ENCODE results near the gene ZNF891.

Gene ZNF891

DNA sequence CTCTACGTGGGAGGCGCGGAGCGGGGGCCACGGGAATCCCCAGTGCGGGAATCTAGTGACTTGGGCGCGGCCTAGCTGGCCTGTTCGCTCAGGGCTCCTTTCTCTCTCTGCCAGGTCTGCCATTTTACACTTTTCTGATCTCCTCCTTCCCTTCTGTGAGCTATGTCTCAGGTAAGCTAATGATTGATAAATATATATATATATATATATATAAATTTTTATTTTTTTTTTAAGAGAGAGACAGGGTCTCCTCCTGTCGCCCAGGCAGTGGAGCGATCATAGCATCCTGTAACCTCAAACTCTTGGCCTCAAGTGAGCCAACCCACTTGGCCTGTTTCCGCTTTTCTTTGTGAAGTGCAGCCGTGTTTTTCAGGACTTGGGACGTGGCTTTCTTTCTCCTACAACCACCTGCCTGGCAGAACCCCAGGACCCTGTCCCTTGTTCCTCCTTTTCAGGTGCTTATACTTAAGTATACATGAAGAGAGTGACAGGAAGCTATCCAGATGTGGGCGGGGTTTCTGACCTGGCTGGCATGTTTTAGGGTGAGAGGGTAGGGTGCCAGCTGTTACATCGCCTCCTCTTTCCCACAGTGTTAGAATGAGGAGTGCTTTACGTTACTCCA is 48.8 kb downstream of the ZNF891 start:
- TF ChIP-seq, protein P1, sequence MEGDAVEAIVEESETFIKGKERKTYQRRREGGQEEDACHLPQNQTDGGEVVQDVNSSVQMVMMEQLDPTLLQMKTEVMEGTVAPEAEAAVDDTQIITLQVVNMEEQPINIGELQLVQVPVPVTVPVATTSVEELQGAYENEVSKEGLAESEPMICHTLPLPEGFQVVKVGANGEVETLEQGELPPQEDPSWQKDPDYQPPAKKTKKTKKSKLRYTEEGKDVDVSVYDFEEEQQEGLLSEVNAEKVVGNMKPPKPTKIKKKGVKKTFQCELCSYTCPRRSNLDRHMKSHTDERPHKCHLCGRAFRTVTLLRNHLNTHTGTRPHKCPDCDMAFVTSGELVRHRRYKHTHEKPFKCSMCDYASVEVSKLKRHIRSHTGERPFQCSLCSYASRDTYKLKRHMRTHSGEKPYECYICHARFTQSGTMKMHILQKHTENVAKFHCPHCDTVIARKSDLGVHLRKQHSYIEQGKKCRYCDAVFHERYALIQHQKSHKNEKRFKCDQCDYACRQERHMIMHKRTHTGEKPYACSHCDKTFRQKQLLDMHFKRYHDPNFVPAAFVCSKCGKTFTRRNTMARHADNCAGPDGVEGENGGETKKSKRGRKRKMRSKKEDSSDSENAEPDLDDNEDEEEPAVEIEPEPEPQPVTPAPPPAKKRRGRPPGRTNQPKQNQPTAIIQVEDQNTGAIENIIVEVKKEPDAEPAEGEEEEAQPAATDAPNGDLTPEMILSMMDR (conservative IDR thresholded peaks at IDR 0.05; ENCODE audit: low read depth, low read length): no peak
- H2AFZ ChIP-seq (ENCODE audit: low read depth): peak overlapping the region; percentile 92

GRCh38 chr12:133080368-133081158 is 49.5 kb downstream of the ZNF891 start, which contains the start of gene ZNF140:
Gene ZNF140, plus strand, starts transcription at chr12:133080923. Its CDS starts 398 bp downstream, at chr12:133081321.
- no peak within 1 kb of the TSS for H3K4me3 ChIP-seq (IDR thresholded peaks at IDR 0.05; ENCODE audit: insufficient read depth, low read depth, low read length)
- H3K27ac ChIP-seq: peak within 1 kb of the TSS; percentile 98
- H3K9ac ChIP-seq: peak within 1 kb of the TSS; percentile 90
- H3K27me3 ChIP-seq (ENCODE audit: insufficient read depth, low read depth): no peaks in the 10 kb centered on the region
- peak within 1 kb of the TSS; percentile 92 for H2AFZ ChIP-seq (ENCODE audit: low read depth)
- no peaks in the 10 kb centered on the region for H3K79me2 ChIP-seq (ENCODE audit: insufficient read depth, low read depth)
- no peaks in the 10 kb centered on the region for H3K36me3 ChIP-seq (ENCODE audit: insufficient read depth)
- peak within 1 kb of the TSS; percentile 73 for H3K4me2 ChIP-seq
- no peaks in the 10 kb centered on the region for H3K4me1 ChIP-seq (ENCODE audit: low read depth, poor library complexity, severe bottlenecking)
- H4K20me1 ChIP-seq (ENCODE audit: insufficient read depth): no peaks in the 10 kb centered on the region
- TF ChIP-seq, protein P1 (conservative IDR thresholded peaks at IDR 0.05; ENCODE audit: low read depth, low read length): no peak

More for the DNA sequence above, 48.8 kb downstream of the ZNF891 start:
- H4K20me1 ChIP-seq (ENCODE audit: insufficient read depth): no peaks in the 10 kb centered on the region
- peak overlapping the region; percentile 57; the same call in 1 of the 2 replicates for H3K4me2 ChIP-seq
- peak overlapping the region; percentile 98 for H3K27ac ChIP-seq
- H3K27me3 ChIP-seq (ENCODE audit: insufficient read depth, low read depth): no peaks in the 10 kb centered on the region
- H3K9ac ChIP-seq: peak overlapping the region; percentile 90; the same call in 1 of the 2 replicates
- no peaks in the 10 kb centered on the region for H3K79me2 ChIP-seq (ENCODE audit: insufficient read depth, low read depth)
- H3K36me3 ChIP-seq (ENCODE audit: insufficient read depth): no peaks in the 10 kb centered on the region
- H3K4me1 ChIP-seq (ENCODE audit: low read depth, poor library complexity, severe bottlenecking): no peaks in the 10 kb centered on the region
- H3K4me3 ChIP-seq (IDR thresholded peaks at IDR 0.05; ENCODE audit: insufficient read depth, low read depth, low read length): no peak overlapping the region

GRCh38 chr12:133080026-133080367 is 50.1 kb downstream of the ZNF891 start:
- Histone ChIP-seq H3K79me2 (ENCODE audit: insufficient read depth, low read depth) (no peaks in the 10 kb centered on the region), H4K20me1 (ENCODE audit: insufficient read depth) (no peaks in the 10 kb centered on the region), H3K27ac (peak overlapping the region; percentile 98), H3K27me3 (ENCODE audit: insufficient read depth, low read depth) (no peaks in the 10 kb centered on the region), H3K36me3 (ENCODE audit: insufficient read depth) (no peaks in the 10 kb centered on the region), H2AFZ (ENCODE audit: low read depth) (peak overlapping the region; percentile 92), H3K4me3 (IDR thresholded peaks at IDR 0.05; ENCODE audit: insufficient read depth, low read depth, low read length) (no peak overlapping the region), H3K9ac (peak overlapping the region; percentile 90; the same call in 1 of the 2 replicates), H3K4me1 (ENCODE audit: low read depth, poor library complexity, severe bottlenecking) (no peaks in the 10 kb centered on the region), H3K4me2 (peak overlapping the region; percentile 73)
- TF ChIP-seq, protein P1 (conservative IDR thresholded peaks at IDR 0.05; ENCODE audit: low read depth, low read length): no peak

DNA sequence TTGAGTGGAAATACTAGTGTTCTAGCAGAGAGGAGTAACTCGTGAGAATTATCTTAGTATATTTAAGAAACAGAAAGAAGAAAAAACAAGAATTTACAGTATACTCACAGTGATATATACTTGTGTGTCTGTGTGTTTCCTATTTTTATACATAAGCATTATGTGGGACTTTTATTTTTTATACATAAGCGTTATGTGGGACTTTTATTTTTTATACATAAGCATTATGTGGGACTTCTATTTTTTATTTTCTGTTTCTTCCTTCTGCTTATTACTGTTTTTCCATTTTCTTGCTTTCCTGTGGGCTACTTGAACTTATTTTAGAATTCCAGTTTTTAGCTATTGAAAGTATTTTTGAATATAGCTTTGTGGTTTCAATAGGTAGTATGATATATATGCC is 56.2 kb downstream of the ZNF891 start:
- Histone ChIP-seq H3K27ac (no peak overlapping the region), H3K9ac (no peak overlapping the region), H3K36me3 (ENCODE audit: insufficient read depth) (no peaks in the 10 kb centered on the region), H3K4me1 (ENCODE audit: low read depth, poor library complexity, severe bottlenecking) (no peaks in the 10 kb centered on the region), H2AFZ (ENCODE audit: low read depth) (no peak overlapping the region), H3K4me3 (IDR thresholded peaks at IDR 0.05; ENCODE audit: insufficient read depth, low read depth, low read length) (no peak overlapping the region), H3K27me3 (ENCODE audit: insufficient read depth, low read depth) (no peaks in the 10 kb centered on the region), H3K4me2 (no peak overlapping the region), H4K20me1 (ENCODE audit: insufficient read depth) (no peaks in the 10 kb centered on the region), H3K79me2 (ENCODE audit: insufficient read depth, low read depth) (no peaks in the 10 kb centered on the region)
- TF ChIP-seq, protein P1 (conservative IDR thresholded peaks at IDR 0.05; ENCODE audit: low read depth, low read length): no peak
